ENCODE results near the gene TRPM8. TPM values are rescaled to one million over a fixed set of nuclear protein-coding genes. Genes with fewer than 3 reads are reported as not detected.

The TRPM8 gene
- total RNA-seq, 4 donors from 2014 or later, result not detected

GRCh38 chr2:234044157-234044556, 127.0 kb downstream of the TRPM8 start:
- Histone ChIP-seq H3K36me3 (no peaks in the 10 kb centered on the region), H3K27ac (no peak overlapping the region), H3K4me1 (no peaks in the 10 kb centered on the region), H3K9me3 (no peaks in the 10 kb centered on the region), H3K4me3 (replicated peaks in 1 of 3) (no peak overlapping the region), H3K27me3 (no peaks in the 10 kb centered on the region)
- WGBS, 2 donors, result 54 to 73% methylated on average over 1 of the region's 1 CpG
- no peak for DNase-seq
- TF ChIP-seq CTCF (IDR thresholded peaks at IDR 0.05), result no peak
- no peak for TF ChIP-seq POLR2A (IDR thresholded peaks at IDR 0.05)
- intact Hi-C loops (cut with DNase I), result no loop called here

GRCh38 chr2:234046521-234046920, 129.3 kb downstream of the TRPM8 start:
- H3K4me3 ChIP-seq (replicated peaks in 1 of 3), result no peak overlapping the region
- TF ChIP-seq CTCF (IDR thresholded peaks at IDR 0.05) (no peak), POLR2A (IDR thresholded peaks at IDR 0.05) (no peak)
- DNase-seq, result no peak
- no peaks in the 10 kb centered on the region for H3K9me3 ChIP-seq
- no peaks in the 10 kb centered on the region for H3K36me3 ChIP-seq
- H3K4me1 ChIP-seq, result no peaks in the 10 kb centered on the region
- intact Hi-C loops (cut with DNase I), result no loop called here
- no peak overlapping the region for H3K27ac ChIP-seq
- H3K27me3 ChIP-seq, result no peaks in the 10 kb centered on the region
- 83 to 89% methylated on average over 3 of the region's 3 CpGs for WGBS, 2 donors

GRCh38 chr2:234047361-234047760, 130.2 kb downstream of the TRPM8 start:
- TF ChIP-seq CTCF (IDR thresholded peaks at IDR 0.05) (no peak), POLR2A (IDR thresholded peaks at IDR 0.05) (no peak)
- Histone ChIP-seq H3K4me3 (replicated peaks in 1 of 3) (no peak overlapping the region), H3K9me3 (no peaks in the 10 kb centered on the region), H3K27me3 (no peaks in the 10 kb centered on the region), H3K36me3 (no peaks in the 10 kb centered on the region), H3K27ac (no peak overlapping the region), H3K4me1 (no peaks in the 10 kb centered on the region)
- intact Hi-C loops (cut with DNase I), result no loop called here
- DNase-seq, result no peak

- no peak for TF ChIP-seq POLR2A (IDR thresholded peaks at IDR 0.05)
- TF ChIP-seq CTCF (IDR thresholded peaks at IDR 0.05), result no peak
- H3K4me3 ChIP-seq (replicated peaks in 1 of 3), result no peak overlapping the region
- H3K27ac ChIP-seq, result no peak overlapping the region
- H3K36me3 ChIP-seq, result no peaks in the 10 kb centered on the region
- no peaks in the 10 kb centered on the region for H3K9me3 ChIP-seq
- no peaks in the 10 kb centered on the region for H3K4me1 ChIP-seq
- no peak for DNase-seq
- H3K27me3 ChIP-seq, result no peaks in the 10 kb centered on the region
- 88 to 89% methylated on average over 4 of the region's 4 CpGs for WGBS, 2 donors
- intact Hi-C loops (cut with DNase I), result no loop called here
These were observed 130.9 kb downstream of the TRPM8 start for GRCh38 chr2:234048049-234048448.

- Histone ChIP-seq H3K36me3 (no peaks in the 10 kb centered on the region), H3K27me3 (no peaks in the 10 kb centered on the region), H3K27ac (no peak within 1 kb of the TSS), H3K4me1 (no peaks in the 10 kb centered on the region), H3K9me3 (no peaks in the 10 kb centered on the region), H3K4me3 (replicated peaks in 1 of 3) (no peak within 1 kb of the TSS)
- WGBS, 2 donors, result 87 to 88% methylated on average over 9 of the region's 9 CpGs
- intact Hi-C loops (cut with DNase I), result no loop called here
- TF ChIP-seq CTCF (IDR thresholded peaks at IDR 0.05) (no peak), POLR2A (IDR thresholded peaks at IDR 0.05) (no peak)
- DNase-seq, result no peak
These were observed 133.4 kb downstream of the TRPM8 start, which contains the start of gene SPP2 for GRCh38 chr2:234050455-234051135. Gene SPP2, plus strand, starts transcription at chr2:234050702. Its CDS starts 85 bp downstream, at chr2:234050787.
